NCI-H1092 (cell line): ENCODE measurements around the gene PSRC1.

Experiments
- DNase-seq: peaks from one replicate; lab custom pipeline; 2025; lab: John Stamatoyannopoulos, UW

Gene PSRC1

DNA sequence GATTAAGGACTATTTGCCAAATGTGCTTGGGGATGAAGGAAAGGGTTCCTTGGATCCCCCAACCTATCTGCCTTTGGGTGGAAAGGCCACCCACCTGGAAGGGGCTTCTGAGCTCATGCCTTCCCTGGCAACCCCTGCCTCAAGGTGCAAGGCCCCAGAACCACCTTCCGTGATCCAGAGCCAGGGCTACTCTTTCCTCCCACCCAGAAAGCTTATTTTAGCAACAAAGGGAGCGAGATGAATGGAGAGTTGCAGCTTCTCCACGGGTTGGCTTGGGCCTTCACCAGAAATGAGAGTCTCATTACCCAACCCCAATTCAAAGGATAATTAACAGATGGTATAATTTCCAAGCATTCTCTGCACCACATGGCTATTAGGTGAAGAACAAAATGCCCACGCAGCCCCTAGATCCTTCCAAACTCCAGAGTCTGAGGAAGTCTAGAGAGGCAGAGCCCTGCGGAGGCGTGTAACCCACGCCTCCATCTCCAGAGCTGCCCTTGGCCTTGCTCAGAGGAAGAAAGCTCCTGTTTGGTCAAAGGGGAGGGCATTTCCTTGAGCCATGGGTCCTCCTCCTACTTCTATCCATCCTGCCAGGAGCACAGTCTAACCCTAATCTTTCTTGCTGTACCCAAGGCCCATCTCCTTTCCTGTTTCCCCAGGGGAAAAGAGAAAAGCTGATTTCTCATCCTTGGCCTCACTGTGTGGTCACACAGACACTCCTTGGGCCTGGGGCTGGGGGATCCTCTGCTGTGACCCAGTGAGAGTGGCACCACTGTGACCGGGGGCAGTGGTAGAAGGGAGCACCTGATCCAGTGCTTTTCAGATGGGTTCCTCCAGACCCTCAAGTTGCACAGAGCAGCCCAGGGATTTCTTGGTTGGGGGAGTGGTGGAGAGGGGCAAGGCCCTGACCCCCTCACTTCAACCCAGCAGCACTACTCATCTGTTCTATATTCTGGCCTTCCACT lies 35.3 kb downstream of the PSRC1 start:
- DNase-seq = no peak

DNA sequence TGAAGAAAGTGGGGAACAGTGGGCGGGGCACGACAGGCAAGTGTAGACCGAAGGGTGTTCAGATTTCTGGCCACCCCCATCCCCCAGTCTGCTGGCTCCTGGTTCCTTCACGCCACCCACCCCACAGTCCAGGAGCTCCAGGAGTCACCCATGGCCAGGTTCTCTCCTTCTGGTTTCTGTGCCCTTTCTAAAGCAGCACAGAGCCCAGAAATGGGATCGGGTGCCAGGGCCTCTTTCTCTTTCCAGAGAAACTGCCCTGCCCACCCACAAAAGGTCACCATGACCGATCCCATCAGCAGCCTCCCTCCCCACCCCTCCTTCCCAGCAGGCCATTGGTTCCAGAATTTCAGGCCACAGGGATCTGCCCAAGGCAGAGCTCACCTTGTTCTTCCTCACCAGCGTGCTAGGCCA lies 36.8 kb downstream of the PSRC1 start:
- DNase-seq = no peak

DNA sequence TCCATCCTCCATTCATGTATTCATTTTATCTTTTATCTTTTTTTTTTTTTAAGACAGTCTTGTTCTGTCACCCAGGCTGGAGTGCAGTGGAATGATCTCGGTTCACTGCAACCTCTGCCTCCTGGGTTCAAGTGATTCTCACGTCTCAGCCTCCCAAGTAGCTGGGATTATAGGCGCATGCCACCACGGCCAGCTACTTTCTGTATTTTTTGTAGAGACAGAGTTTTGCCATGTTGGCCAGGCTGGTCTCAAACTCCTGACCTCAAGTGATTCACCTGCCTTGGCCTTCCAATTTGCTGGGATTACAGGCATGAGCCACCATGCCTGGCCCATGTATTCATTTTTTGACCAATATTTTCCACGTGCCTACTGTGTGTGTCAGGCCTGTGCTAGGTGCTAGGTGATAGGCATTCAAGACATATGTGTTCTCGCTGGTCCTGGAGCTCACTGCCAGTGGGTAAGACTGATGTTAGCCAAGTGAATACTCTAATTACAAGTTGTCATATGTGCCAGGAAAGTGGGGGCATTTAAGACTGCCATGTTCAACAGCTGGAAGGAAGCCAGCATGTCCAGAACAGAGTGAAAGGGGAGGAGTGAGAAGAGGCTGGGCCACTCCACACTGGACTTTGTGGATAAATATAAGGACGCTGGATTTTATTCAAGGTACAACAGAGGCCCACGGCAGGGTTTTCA lies 38.9 kb downstream of the PSRC1 start:
- DNase-seq = no peak

DNA sequence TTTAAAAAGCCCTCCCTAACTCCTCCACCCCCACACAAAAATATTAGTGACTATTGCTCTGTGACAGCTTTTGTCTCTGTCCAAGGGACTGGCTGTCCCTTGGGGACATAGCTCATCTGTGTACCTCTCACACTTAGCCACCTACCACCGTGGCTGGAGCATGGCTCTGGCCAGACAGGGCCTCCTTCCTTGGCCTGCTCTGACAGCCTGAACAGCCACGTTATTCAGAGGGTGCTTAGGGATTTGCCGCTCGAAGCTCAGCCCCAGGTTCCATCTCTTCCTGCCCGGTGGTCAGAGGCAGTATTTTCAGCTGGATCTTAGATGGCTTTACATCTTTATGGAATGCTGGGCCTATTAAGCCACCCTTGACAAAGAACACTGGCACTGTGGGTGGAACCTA lies 39.7 kb downstream of the PSRC1 start:
- DNase-seq = no peak

DNA sequence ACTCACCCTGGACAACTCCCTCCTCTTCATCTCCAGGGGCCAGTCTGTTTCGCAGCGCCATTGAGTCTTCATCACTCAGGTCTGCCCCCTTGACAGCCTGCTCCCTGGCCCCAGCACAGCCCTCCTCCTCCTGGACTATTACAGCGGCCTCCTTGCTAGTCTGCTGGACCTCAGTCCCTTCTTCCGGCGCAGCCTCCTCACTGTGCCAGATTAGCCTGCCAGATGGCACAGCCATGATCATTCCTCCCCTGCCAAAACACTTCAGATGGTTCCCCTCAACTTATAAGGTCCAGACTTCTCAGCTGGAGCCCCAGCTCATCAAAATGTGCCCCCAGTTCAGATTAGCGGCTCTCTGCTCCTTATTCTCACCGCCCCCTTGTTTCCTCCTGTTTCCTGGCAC lies 40.6 kb downstream of the PSRC1 start:
- no peak for DNase-seq

DNA sequence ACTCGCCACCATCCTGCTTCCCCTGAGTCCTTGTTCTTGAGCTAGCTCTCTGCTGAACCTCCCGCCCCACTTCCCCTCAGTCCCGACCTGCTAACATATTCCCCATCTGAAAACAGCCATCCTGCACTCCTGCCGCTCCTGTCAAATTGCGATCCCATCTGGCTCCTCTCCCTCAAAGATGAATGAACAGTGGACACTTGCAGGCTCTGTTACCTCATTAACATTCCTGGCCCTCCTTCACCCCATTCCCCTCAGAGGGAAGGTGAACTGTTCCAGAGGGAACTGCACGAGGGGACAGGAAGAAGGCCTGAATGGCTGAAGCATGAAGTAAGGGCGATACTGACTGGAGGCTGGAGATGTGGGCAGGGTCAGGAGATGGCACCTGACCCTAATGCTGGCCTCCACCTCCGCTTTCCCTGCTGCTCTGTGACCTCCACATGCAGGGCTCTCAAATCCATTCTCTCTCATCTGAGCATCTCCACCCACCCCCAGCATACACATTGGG lies 41.1 kb downstream of the PSRC1 start:
- DNase-seq = no peak

DNA sequence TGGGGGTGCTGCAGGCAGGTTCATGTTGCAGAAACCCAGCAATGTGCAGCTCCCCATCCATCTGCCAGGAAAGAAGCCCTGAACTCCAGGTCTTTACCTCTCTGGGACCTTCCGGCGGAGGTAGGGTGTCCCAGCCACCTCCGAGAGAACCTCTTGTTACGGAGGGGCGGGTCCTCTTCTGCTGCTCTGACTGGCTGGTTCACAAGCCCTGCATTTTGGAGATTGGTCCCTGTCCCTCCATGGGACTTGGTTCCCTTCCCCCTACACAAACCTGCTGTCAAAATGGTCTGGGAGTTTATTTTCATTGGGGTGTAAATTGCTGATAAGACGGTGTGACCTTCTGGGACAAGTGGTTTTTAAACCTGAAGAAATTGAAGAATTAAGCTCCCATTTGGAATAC lies 41.6 kb downstream of the PSRC1 start:
- no peak for DNase-seq

DNA sequence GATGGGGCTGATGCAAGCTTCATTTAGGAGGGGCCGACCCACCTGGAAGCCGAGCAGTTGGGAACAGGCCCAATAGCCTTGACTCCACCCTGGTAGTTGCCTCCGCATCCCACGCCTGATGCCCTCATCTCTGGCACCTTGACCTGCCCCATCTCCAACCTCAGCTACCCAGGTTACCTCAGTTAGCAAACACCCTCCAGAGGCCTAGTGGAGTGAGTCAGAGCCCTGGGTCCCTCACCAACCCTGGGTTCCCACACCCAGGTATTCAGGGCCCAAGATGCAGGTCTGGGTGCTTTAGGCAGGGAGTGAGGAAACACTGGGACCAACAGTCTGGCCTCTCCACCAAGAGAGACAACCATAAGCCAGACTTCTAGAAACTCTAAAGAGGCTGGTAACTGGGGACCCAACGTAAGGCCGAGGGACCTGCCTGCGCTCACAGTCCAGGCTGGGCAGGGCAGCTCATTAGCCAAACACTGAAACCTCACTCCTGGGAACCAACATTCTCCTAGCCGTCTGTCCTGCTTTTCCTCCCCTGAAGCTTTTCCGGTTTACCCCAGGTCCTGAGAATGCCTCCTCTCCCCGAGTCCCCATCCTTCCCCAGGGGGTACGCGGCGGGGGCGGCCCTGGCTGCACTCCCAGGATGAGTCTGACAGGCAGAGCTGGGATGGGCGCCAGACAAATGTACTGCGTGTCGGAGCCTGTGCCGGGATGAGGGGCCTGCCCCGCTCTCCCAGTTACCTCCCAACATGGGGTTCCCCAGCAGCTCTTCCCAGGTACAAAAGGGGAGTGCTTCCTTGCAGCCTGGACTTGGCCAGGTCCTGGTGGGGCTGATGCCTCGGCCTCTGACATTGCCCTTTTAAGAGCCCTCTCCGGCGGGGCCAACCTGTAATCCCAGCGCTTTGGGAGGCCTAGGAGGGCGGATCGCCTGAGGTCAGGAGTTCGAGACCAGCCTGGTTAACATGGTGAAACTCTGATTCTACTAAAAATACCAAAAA lies 42.5 kb downstream of the PSRC1 start:
- no peak for DNase-seq

DNA sequence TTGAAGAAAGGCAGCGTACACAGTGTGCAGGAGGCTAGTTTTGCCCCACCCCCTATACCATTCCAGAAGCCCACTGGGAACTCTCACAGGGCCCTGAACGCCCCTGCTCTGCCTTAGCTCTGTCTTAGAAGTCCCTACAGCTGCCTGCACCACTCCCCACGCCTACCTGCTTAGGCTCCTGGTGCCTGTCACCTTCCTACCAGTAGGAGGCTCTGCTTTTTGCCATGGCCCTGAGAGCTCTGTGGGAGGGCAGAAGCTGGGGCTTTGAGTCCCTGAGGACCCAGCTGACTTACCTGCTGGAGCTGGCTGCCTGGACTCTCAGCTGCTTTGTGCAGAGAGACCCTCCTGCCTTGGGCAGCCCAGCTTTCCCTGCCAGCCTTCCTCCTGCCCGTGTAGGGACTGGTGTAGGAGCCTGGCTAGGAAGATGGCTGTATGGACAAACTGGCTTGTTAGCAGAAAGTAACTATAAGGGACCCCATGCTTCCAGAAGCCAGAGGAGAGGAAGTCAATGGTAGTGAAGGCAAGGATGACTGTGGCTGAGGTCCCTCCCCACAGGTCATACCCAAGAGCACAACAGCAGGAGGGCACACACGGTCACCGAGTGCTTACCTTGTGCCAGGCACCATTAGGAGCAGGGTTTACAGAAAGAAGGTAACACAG lies 43.4 kb downstream of the PSRC1 start:
- no peak for DNase-seq

DNA sequence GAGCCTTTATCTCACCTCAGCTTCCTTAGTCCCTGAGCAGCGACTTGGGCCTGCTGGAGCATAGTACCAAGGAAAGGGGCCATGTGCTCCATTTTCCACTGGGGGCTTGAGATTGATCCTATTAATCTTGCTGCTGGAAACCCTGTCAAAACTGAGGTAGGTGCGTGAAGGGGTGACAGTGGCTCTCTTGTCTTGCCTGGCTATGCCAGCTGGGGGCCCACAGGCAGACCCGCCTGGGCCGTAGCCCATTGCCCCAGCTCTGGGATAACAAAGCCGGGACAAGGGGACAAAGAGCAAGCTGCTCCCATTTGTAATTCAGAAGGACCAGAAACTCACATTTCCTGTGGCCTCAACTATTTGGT lies 43.9 kb downstream of the PSRC1 start:
- no peak for DNase-seq

DNA sequence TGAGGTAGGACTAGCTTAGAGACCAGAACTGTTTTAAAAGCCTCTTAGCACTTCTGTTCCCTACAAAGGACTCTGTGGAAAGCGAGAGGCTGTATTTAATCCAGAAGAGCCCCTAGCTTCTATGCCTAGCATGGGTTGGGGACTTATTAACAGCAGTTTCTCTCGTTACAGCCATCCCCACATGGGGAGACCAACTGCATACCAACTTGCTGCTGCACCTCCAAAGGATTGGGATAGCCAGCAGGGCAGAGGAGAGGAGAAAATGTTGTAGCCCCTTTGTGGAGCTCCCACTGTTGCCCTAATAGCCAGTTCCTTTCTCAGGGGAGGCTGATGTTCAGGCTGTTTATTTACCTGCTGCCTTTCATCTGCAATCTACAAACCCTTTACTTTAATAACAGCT lies 44.6 kb downstream of the PSRC1 start:
- DNase-seq = no peak

DNA sequence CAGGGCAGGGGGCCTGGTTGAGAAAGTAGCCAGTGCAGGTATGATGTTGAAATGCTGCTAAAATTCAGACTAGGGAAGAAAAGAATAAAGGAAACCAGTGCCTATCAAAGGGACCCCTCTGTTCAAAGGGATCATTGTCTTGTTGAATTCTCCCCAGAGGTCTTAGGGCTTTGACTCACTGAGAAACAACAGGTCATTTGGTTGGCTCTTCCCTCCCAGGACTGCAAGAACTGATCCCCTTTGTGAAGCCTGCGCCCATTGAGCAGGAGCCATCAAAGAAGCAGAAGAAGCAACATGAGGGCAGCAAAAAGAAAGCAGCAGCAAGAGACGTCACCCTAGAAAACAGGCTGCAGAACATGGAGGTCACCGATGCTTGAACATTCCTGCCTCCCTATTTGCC lies 45.4 kb downstream of the PSRC1 start:
- no peak for DNase-seq

DNA sequence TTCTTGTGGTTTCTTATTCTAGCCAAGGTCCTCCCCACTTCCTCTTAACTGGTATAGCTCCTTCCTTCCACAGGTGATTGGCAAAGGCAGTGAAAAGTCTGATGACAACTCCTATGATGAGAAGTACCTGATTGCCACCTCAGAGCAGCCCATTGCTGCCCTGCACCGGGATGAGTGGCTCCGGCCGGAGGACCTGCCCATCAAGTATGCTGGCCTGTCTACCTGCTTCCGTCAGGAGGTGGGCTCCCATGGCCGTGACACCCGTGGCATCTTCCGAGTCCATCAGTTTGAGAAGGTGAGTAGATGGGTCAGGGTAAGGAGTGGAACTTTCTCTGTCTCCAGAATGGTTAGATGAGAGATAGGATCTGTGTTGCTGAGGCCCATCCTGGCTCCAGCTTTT lies 47.8 kb downstream of the PSRC1 start:
- no peak for DNase-seq

DNA sequence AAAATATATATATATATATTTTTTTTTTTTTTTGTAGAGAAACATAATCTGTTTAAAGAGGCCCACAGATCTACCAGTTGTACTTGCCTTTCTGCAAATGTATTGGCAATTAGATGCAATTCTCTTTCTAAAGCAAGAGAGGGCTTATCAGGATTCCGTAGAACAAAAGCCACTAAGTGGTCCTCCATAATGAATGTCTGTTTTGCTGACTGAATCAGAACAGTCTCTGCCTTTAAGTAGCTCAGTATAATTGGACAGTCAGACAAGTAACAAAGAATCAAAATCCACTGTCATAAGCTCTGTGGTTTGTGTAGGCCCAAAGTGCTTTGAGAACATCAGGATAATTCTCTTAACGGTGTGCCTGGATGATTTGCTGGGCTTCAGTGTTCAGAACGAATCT lies 51.9 kb downstream of the PSRC1 start:
- no peak for DNase-seq
